Keratinocyte (primary cell): ENCODE measurements around the gene CES2. TPM values are rescaled to one million over a fixed set of nuclear protein-coding genes. Genes with fewer than 3 reads are reported as not detected.

Experiments used
- DNase-seq: peaks from one replicate; pipeline ENCODE4 v3.0.0-alpha.2; 2011; ENCODE audit warnings: low read depth, missing footprints, low spot score
- FAIRE-seq: peaks from 2 replicates; lab custom pipeline; 2011; peaks lifted over from hg19 to GRCh38; lab: Jason Lieb, UNC
- H2AFZ ChIP-seq: 2 replicates; pipeline ENCODE4 v1.6.0; 2012; ENCODE audit warnings: low read length, control low read depth, inconsistent platforms; ENCODE audit not compliant: control insufficient read depth
- H3K27ac ChIP-seq: 2 replicates; pipeline ENCODE4 v1.5.1; 2011; ENCODE audit warnings: low read length; ENCODE audit not compliant: control insufficient read depth, insufficient read depth
- H3K27me3 ChIP-seq: 3 replicates; pipeline ENCODE4 v1.6.0; 2011; ENCODE audit warnings: low read length; ENCODE audit not compliant: control insufficient read depth, insufficient read depth; ENCODE audit errors: extremely low read depth
- H3K36me3 ChIP-seq, 2 experiments: 2 replicates in 1 of 2; 3 replicates in 1 of 2; pipeline ENCODE4 v1.5.1; 2011; ENCODE audit warnings: low read length in 2 of 2, mild to moderate bottlenecking in 1 of 2; ENCODE audit not compliant: control insufficient read depth in 2 of 2, insufficient read depth in 2 of 2; ENCODE audit errors: extremely low read depth in 1 of 2
- H3K4me1 ChIP-seq: 3 replicates; pipeline ENCODE4 v1.5.1; 2011; ENCODE audit warnings: low read length; ENCODE audit not compliant: control insufficient read depth, insufficient read depth; ENCODE audit errors: extremely low read depth
- H3K4me2 ChIP-seq: 3 replicates; pipeline ENCODE4 v1.6.0; 2011; ENCODE audit warnings: low read depth, low read length; ENCODE audit not compliant: control insufficient read depth, insufficient read depth; ENCODE audit errors: extremely low read depth
- H3K4me3 ChIP-seq, 3 experiments: fragments of 200-600 bp in 1 of 3; sonication (generic) in 1 of 3; 2 replicates in 2 of 3; 3 replicates in 1 of 3; pipeline ENCODE4 v1.5.1; 2011 to 2016; ENCODE audit warnings: low read length in 3 of 3, mild to moderate bottlenecking in 3 of 3, control low read depth in 2 of 3, inconsistent platforms in 1 of 3, low read depth in 1 of 3, mixed read lengths in 1 of 3, mixed run types in 1 of 3, moderate library complexity in 1 of 3; ENCODE audit not compliant: control insufficient read depth in 2 of 3, insufficient read depth in 2 of 3; ENCODE audit errors: extremely low read depth in 1 of 3
- H3K79me2 ChIP-seq: 2 replicates; pipeline ENCODE4 v1.6.0; 2012; ENCODE audit warnings: low read length; ENCODE audit not compliant: control insufficient read depth, insufficient read depth
- H3K9ac ChIP-seq: 3 replicates; pipeline ENCODE4 v1.6.0; 2011; ENCODE audit warnings: low read length; ENCODE audit not compliant: control insufficient read depth, insufficient read depth; ENCODE audit errors: extremely low read depth
- H3K9me1 ChIP-seq: 3 replicates; pipeline ENCODE4 v1.6.0; 2011; ENCODE audit warnings: low read length; ENCODE audit not compliant: control insufficient read depth, insufficient read depth; ENCODE audit errors: extremely low read depth
- H3K9me3 ChIP-seq: 2 replicates; pipeline ENCODE4 v1.5.1; 2012; ENCODE audit warnings: low read depth, low read length; ENCODE audit not compliant: control insufficient read depth
- H4K20me1 ChIP-seq: 3 replicates; pipeline ENCODE4 v1.6.0; 2011; ENCODE audit warnings: low read length; ENCODE audit not compliant: control insufficient read depth, insufficient read depth; ENCODE audit errors: extremely low read depth
- EZH2 ChIP-seq: IDR thresholded peaks from one replicate; pipeline ENCODE4 v1.6.1; 2012; ENCODE audit warnings: inconsistent platforms, mild to moderate bottlenecking, low read length, moderate library complexity
- dilution Hi-C: fragments of 300-500 bp; cut with MboI; formaldehyde crosslinking; loops from one replicate; pipeline ENCODE4 v1.7.0; 2020; ENCODE audit warnings: low sequenced_read_pairs; ENCODE audit not compliant: extremely low pct_ligation_motif_present
- polyA plus RNA-seq, 5 experiments: library from polyadenylated mRNA; depleted of rRNA in 3 of 5; stranded (reverse) in 3 of 5; stranded (forward) in 1 of 5; unstranded in 1 of 5; fragments of >200 nt; gene quantifications; 1 replicate in 1 of 5; 2 replicates in 3 of 5; 3 replicates in 1 of 5; pipeline versions ENCODE4 v1.2.1 to v1.2.3, GENCODE V29; 2011 to 2012; ENCODE audit warnings: missing spikeins in 2 of 5, low read depth in 1 of 5, low replicate concordance in 1 of 5
- TF ChIP-seq, protein P1 (sequence below), 3 experiments: IDR thresholded peaks in 1 of 3; conservative IDR thresholded peaks in 1 of 3; optimal IDR thresholded peaks in 1 of 3; 2 replicates in 2 of 3; 3 replicates in 1 of 3; pipeline versions ENCODE3 to v1.5.1; 2011; ENCODE audit warnings: low read length in 3 of 3, mild to moderate bottlenecking in 3 of 3, moderate library complexity in 2 of 3, control low read depth in 1 of 3, inconsistent platforms in 1 of 3; ENCODE audit not compliant: insufficient read depth in 2 of 3; ENCODE audit errors: extremely low read depth in 1 of 3

Gene CES2
- polyA plus RNA-seq, 1 donor (not counting 4 experiments of a cell fraction or from before 2014, with no cell fraction given), result 41.6 TPM

DNA sequence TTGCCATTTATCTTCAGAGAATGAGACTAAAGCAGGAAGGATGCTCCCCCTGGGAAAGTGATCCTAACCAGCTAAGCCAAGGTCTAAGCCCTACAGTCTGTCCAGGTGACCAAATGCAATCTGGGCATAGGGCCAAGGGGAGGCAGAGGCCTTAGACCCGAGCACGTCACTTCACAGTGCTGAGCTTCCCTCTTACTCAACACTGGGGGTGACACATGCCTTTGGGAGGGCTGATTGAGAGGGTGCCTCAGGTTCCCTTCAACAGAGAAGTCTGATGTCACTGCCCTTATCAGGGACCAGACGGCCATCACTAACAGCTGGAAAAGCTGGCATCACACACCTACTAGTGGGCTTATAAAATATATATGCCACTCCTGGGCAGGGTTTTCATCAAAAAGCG, 5.1 kb upstream of the CES2 start:
- H3K4me1 ChIP-seq, result peaks cover 26% of the 10 kb centered on the region
- no peaks in the 10 kb centered on the region for H3K9me3 ChIP-seq
- dilution Hi-C loops, result no loop called here
- peaks cover 9% of the 10 kb centered on the region for H3K27me3 ChIP-seq
- H2AFZ ChIP-seq, result no peak overlapping the region
- peaks cover 0 to 8% of the 10 kb centered on the region in 2 experiments for H3K36me3 ChIP-seq
- no peak for FAIRE-seq
- H3K9ac ChIP-seq, result no peak overlapping the region
- no peak for TF ChIP-seq EZH2
- TF ChIP-seq, protein P1, sequence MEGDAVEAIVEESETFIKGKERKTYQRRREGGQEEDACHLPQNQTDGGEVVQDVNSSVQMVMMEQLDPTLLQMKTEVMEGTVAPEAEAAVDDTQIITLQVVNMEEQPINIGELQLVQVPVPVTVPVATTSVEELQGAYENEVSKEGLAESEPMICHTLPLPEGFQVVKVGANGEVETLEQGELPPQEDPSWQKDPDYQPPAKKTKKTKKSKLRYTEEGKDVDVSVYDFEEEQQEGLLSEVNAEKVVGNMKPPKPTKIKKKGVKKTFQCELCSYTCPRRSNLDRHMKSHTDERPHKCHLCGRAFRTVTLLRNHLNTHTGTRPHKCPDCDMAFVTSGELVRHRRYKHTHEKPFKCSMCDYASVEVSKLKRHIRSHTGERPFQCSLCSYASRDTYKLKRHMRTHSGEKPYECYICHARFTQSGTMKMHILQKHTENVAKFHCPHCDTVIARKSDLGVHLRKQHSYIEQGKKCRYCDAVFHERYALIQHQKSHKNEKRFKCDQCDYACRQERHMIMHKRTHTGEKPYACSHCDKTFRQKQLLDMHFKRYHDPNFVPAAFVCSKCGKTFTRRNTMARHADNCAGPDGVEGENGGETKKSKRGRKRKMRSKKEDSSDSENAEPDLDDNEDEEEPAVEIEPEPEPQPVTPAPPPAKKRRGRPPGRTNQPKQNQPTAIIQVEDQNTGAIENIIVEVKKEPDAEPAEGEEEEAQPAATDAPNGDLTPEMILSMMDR (optimal IDR thresholded peaks at IDR 0.05 in 1 of 3, IDR thresholded peaks at IDR 0.05 in 1 of 3, conservative IDR thresholded peaks at IDR 0.05 in 1 of 3; ENCODE audit: extremely low read depth in 1 of 3, insufficient read depth in 2 of 3, low read length in 3 of 3), result no peak
- no peak overlapping the region for H3K4me3 ChIP-seq
- no peaks in the 10 kb centered on the region for H3K9me1 ChIP-seq
- H3K79me2 ChIP-seq, result peaks cover 13% of the 10 kb centered on the region
- no peak overlapping the region for H3K27ac ChIP-seq
- H4K20me1 ChIP-seq, result no peaks in the 10 kb centered on the region
- H3K4me2 ChIP-seq, result no peak overlapping the region
- DNase-seq, result no peak

DNA sequence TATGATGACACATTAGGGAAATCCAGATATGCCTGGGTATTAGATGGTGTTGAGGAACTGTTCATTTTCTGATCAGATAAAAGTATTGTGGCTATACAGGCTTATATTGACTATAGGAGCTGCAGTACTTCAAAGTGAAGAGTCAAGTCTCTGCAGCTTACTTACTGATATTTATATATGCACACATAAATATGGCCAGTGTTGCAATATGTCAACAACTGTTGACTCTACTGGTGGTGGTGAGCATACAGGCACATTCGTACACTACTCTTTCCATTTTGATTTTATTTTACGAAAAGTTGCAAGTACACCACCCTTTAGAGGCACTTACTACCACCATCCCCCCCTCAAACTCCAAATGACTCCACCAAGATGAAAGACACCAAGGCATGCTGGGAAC, 3.7 kb upstream of the CES2 start:
- Histone ChIP-seq H3K4me2 (no peak overlapping the region), H3K9me3 (no peaks in the 10 kb centered on the region)
- no peak for FAIRE-seq

More for the DNA sequence above, 3.7 kb upstream of the CES2 start:
- Histone ChIP-seq H3K36me3 (peaks cover 2 to 8% of the 10 kb centered on the region in 2 experiments), H3K9me1 (no peaks in the 10 kb centered on the region), H3K4me3 (no peak overlapping the region), H2AFZ (no peak overlapping the region), H4K20me1 (no peaks in the 10 kb centered on the region), H3K27me3 (no peaks in the 10 kb centered on the region), H3K27ac (no peak overlapping the region), H3K79me2 (peaks cover 27% of the 10 kb centered on the region), H3K9ac (no peak overlapping the region), H3K4me1 (peaks cover 36% of the 10 kb centered on the region)
- no peak for DNase-seq
- dilution Hi-C loops, result no loop called here
- TF ChIP-seq, protein P1 (optimal IDR thresholded peaks at IDR 0.05 in 1 of 3, IDR thresholded peaks at IDR 0.05 in 1 of 3, conservative IDR thresholded peaks at IDR 0.05 in 1 of 3; ENCODE audit: extremely low read depth in 1 of 3, insufficient read depth in 2 of 3, low read length in 3 of 3), result no peak
- TF ChIP-seq EZH2, result no peak
